Retinal pigment epithelial cell (primary cell): ENCODE data around the gene EXOC6.
"Not testable (repeated sequence)": the region's sequence is repeated elsewhere in the genome, so short reads cannot be mapped to it uniquely, and the experiment has no call there.

Experiments
- DNase-seq: peaks from one replicate; pipeline ENCODE4 v3.0.0-alpha.2; 2010; ENCODE audit warnings: low read depth
- H3K4me3 ChIP-seq: 2 replicates; pipeline ENCODE4 v1.5.1; 2011; ENCODE audit warnings: mild to moderate bottlenecking, low read length, control low read depth, moderate library complexity
- CTCF ChIP-seq: conservative IDR thresholded peaks from 2 replicates; pipeline ENCODE4 v1.5.1; 2011; ENCODE audit warnings: low read depth, low read length, control low read depth, inconsistent platforms

Gene EXOC6

GRCh38 chr10:92929896-92930295, 81.6 kb downstream of the EXOC6 start:
- DNase-seq, result no peak
- TF ChIP-seq CTCF, result no peak
- no peak overlapping the region for H3K4me3 ChIP-seq

- H3K4me3 ChIP-seq, result no peak overlapping the region
- no peak for DNase-seq
- no peak for TF ChIP-seq CTCF
These were observed 83.3 kb downstream of the EXOC6 start for GRCh38 chr10:92931597-92931996.

GRCh38 chr10:92937876-92938275, 89.6 kb downstream of the EXOC6 start:
- H3K4me3 ChIP-seq, result no peak overlapping the region
- no peak for TF ChIP-seq CTCF
- no peak for DNase-seq

- no peak overlapping the region for H3K4me3 ChIP-seq
- DNase-seq, result no peak
- no peak for TF ChIP-seq CTCF
These were observed 90.5 kb downstream of the EXOC6 start for GRCh38 chr10:92938841-92939240.

GRCh38 chr10:92942226-92942625, 93.9 kb downstream of the EXOC6 start:
- H3K4me3 ChIP-seq, result no peak overlapping the region
- DNase-seq, result no peak
- no peak for TF ChIP-seq CTCF

- TF ChIP-seq CTCF, result no peak
- no peak overlapping the region for H3K4me3 ChIP-seq
- DNase-seq, result no peak
These were observed 98.2 kb downstream of the EXOC6 start for GRCh38 chr10:92946491-92946890.

- not testable (repeated sequence) for DNase-seq, H3K4me3 ChIP-seq
These were observed 104.3 kb downstream of the EXOC6 start for GRCh38 chr10:92952573-92952972.
